Transverse colon (tissue), 4 donors: ENCODE measurements around the gene SPIN1. TPM values are rescaled to one million over a fixed set of nuclear protein-coding genes. Genes with fewer than 3 reads are reported as not detected.

Source experiments
- DNase-seq: peaks from one replicate; pipeline ENCODE4 v3.0.0-alpha.2; 2019
- H3K27ac ChIP-seq, 4 donors: fragments of 200-600 bp; sonication (generic); 2 replicates each; pipeline ENCODE4 v1.5.1; 2016 to 2018; ENCODE audit warnings: inconsistent platforms in 4 of 4
- H3K27me3 ChIP-seq: fragments of 200-600 bp; sonication (generic); 2 replicates; pipeline ENCODE4 v1.5.1; 2017; ENCODE audit warnings: inconsistent platforms
- H3K36me3 ChIP-seq, 4 donors: fragments of 200-600 bp; sonication (generic); 2 replicates each; pipeline ENCODE4 v1.5.1; 2017 to 2019; ENCODE audit warnings: inconsistent platforms in 4 of 4
- H3K4me1 ChIP-seq, 4 donors: fragments of 200-600 bp; sonication (generic); 2 replicates each; pipeline ENCODE4 v1.5.1; 2017 to 2020; ENCODE audit warnings: inconsistent platforms in 4 of 4
- H3K4me3 ChIP-seq, 4 donors: fragments of 200-600 bp; sonication (generic); 1 replicate in 1 of 4; 2 replicates in 3 of 4; pipeline versions ENCODE4 v1.5.1 to v1.6.1; 2017 to 2019; ENCODE audit warnings: inconsistent platforms in 4 of 4
- H3K9me3 ChIP-seq, 2 donors: fragments of 200-600 bp; sonication (generic); 2 replicates each; pipeline ENCODE4 v1.5.1; 2017 to 2019; ENCODE audit warnings: inconsistent platforms in 2 of 2
- CTCF ChIP-seq, 5 experiments: fragments of 200-600 bp in 3 of 5; fragments of 450-650 bp in 2 of 5; sonication (generic) in 3 of 5; IDR thresholded peaks; 1 replicate in 2 of 5; 2 replicates in 3 of 5; pipeline ENCODE4 v1.5.1; 2016 to 2017; ENCODE audit warnings: antibody characterized with exemption in 5 of 5, inconsistent platforms in 3 of 5, mild to moderate bottlenecking in 2 of 5, moderate library complexity in 1 of 5
- EP300 ChIP-seq: sonication (generic); formaldehyde crosslinking; IDR thresholded peaks from one replicate; pipeline ENCODE4 v1.6.1; 2017; ENCODE audit warnings: antibody characterized with exemption, low read depth
- POLR2A ChIP-seq: fragments of 450-650 bp; IDR thresholded peaks from one replicate; pipeline ENCODE4 v1.6.1; 2016; ENCODE audit warnings: antibody characterized with exemption, mild to moderate bottlenecking, moderate library complexity
- POLR2AphosphoS5 ChIP-seq, 3 donors: sonication (generic); formaldehyde crosslinking; IDR thresholded peaks; one replicate each; pipeline ENCODE4 v1.6.1; 2016; ENCODE audit warnings: antibody characterized with exemption in 3 of 3
- WGBS, 2 donors: methylation state at CpG; one replicate each; pipeline ENCODE4 v1.1.5; 2018; ENCODE audit warnings: low coverage in 1 of 2; 5-methylcytosine and 5-hydroxymethylcytosine counted together
- in situ Hi-C, 4 donors: fragments of 200-750 bp; cut with MboI; loops; one replicate each; pipeline versions ENCODE4 v1.15.0 to v1.15.1; 2017; ENCODE audit warnings: low sequenced_read_pairs in 3 of 4, low pct_ligation_motif_present in 1 of 4, low pct_unique_long_range_greater_than_20kb in 1 of 4
- intact Hi-C: fragments of 100-400 bp; cut with DNase I; formaldehyde crosslinking; loops from one replicate; pipeline ENCODE4 v1.15.1; 2023; ENCODE audit warnings: low total_unique reads
- total RNA-seq, 4 donors: library from RNA; depleted of rRNA; stranded (reverse); fragments of >200 nt; gene quantifications; one replicate each; pipeline ENCODE4 v1.1.0, GENCODE V29; 2016

SPIN1 gene
- total RNA-seq, 4 donors from 2014 or later, result 33.7 to 72.4 (median 57.3) TPM

DNA sequence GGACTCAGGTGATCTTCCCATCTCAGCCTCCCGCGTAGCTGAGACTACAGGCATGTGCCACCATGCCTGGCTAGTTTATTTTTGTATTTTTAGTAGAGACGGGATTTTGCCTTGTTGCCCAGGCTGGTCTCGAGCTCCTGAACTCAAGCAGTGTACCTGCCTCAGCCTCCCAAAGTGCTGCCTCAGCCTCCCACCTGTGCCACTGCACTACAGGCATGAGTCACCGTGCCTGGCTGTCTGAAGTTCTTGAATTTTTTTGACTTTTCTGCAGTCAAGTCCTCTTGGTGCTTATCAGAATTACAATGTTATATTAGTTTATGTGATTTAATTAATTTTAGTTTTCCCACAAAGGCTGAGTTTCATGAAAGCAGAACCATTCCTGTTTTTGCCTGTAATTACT, 9.8 kb downstream of the SPIN1 start:
- Histone ChIP-seq H3K27ac (no peak overlapping the region), H3K27me3 (no peaks in the 10 kb centered on the region), H3K9me3 (no peaks in the 10 kb centered on the region), H3K4me1 (peaks cover 0 to 15% (median 8%) of the 10 kb centered on the region in 4 donors), H3K36me3 (peaks cover 0 to 3% (median 0%) of the 10 kb centered on the region in 4 donors), H3K4me3 (no peak overlapping the region)
- TF ChIP-seq POLR2AphosphoS5 (IDR thresholded peaks at IDR 0.05), result no peak
- no peak for TF ChIP-seq EP300
- TF ChIP-seq CTCF (IDR thresholded peaks at IDR 0.05), result no peak
- TF ChIP-seq POLR2A, result no peak
- in situ Hi-C loops (no loop called here), intact Hi-C loops (no loop called here)
- WGBS, 2 donors, result 95 to 100% methylated on average over 1 to 5 of the region's 5 CpGs
- no peak for DNase-seq

- DNase-seq, result no peak
- Histone ChIP-seq H3K4me1 (peaks cover 0 to 25% (median 8%) of the 10 kb centered on the region in 4 donors), H3K27ac (peak overlapping the region in 1 of 4 donors; percentile 22), H3K4me3 (no peak overlapping the region), H3K36me3 (peaks cover 0 to 3% (median 0%) of the 10 kb centered on the region in 4 donors), H3K9me3 (no peaks in the 10 kb centered on the region), H3K27me3 (no peaks in the 10 kb centered on the region)
- TF ChIP-seq POLR2AphosphoS5 (IDR thresholded peaks at IDR 0.05) (no peak), CTCF (IDR thresholded peaks at IDR 0.05) (no peak), EP300 (no peak), POLR2A (no peak)
- in situ Hi-C loops, result no loop called here
- intact Hi-C loops, result no loop called here
- 64% methylated on average over 3 of the region's 3 CpGs; no CpG with 5 or more reads in 1 of the 2 donors for WGBS, 2 donors
Observed at GRCh38 chr9:88399966-88400365, 11.7 kb downstream of the SPIN1 start.

- Histone ChIP-seq H3K4me1 (peaks cover 0 to 22% (median 8%) of the 10 kb centered on the region in 4 donors), H3K36me3 (peaks cover 0 to 3% (median 0%) of the 10 kb centered on the region in 4 donors), H3K4me3 (no peak overlapping the region), H3K27me3 (no peaks in the 10 kb centered on the region), H3K9me3 (no peaks in the 10 kb centered on the region), H3K27ac (no peak overlapping the region)
- intact Hi-C loops, result no loop called here
- DNase-seq, result no peak
- WGBS, 2 donors, result 94 to 96% methylated on average over 4 of the region's 4 CpGs
- no peak for TF ChIP-seq CTCF (IDR thresholded peaks at IDR 0.05)
- TF ChIP-seq POLR2A, result no peak
- TF ChIP-seq POLR2AphosphoS5 (IDR thresholded peaks at IDR 0.05), result no peak
- no peak for TF ChIP-seq EP300
- in situ Hi-C loops, result no loop called here
Observed at GRCh38 chr9:88403340-88403739, 15.1 kb downstream of the SPIN1 start.

GRCh38 chr9:88406051-88406450, 17.8 kb downstream of the SPIN1 start:
- TF ChIP-seq CTCF (IDR thresholded peaks at IDR 0.05) (no peak), POLR2AphosphoS5 (IDR thresholded peaks at IDR 0.05) (no peak), EP300 (no peak), POLR2A (no peak)
- Histone ChIP-seq H3K27me3 (no peaks in the 10 kb centered on the region), H3K36me3 (no peaks in the 10 kb centered on the region), H3K27ac (no peak overlapping the region), H3K4me1 (peaks cover 0 to 10% (median 4%) of the 10 kb centered on the region in 4 donors), H3K4me3 (no peak overlapping the region), H3K9me3 (no peaks in the 10 kb centered on the region)
- intact Hi-C loops, result no loop called here
- DNase-seq, result no peak
- 93 to 96% methylated on average over 5 to 7 of the region's 7 CpGs for WGBS, 2 donors
- in situ Hi-C loops, result no loop called here
